Left forelimb (tissue), 1 donor: Measurements from ENCODE around the gene PTPRG.

Source experiments
- DNase-seq: peaks from one replicate; pipeline ENCODE4 v3.0.0-alpha.2; 2018; ENCODE audit warnings: low spot score

Gene PTPRG

GRCh38 chr3:61765157-61765876, 203.9 kb downstream of the PTPRG start:
- DNase-seq, result no peak

DNA sequence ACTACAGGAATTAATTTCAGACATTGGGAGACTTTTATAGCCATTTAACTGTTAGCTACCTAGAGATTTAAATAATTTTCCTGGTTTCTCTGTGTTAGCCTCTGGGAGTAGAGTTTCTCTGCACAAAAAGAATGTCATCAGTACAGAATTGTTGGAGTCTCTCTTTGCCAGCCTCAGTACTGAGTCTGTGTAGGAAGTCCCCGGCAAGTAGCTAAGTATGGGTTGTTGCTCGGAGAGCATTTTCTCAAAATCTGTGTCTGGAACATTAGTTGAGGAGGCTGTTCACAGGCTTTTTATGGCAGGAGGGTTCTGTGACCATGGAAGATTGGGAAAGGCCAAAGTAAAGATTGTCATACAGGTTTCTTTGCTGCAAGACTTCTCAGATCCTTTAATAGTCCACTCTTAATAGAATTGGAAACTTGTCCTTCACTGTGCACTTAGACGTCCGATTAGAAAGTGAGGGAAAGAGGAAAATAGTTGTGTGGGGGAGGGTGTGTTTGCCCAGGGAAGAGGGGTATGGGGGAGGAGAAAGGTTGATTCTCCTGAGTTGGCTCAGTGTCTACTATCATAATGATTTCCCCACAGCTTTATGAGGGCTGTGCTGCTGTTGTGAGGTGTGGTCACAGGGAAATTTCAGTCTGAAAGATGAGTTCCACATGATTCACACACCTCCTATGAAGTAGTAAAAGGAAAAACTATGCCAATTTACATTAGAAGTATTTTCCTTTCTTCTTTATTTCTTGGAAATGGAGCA, 207.1 kb downstream of the PTPRG start:
- no peak for DNase-seq

DNA sequence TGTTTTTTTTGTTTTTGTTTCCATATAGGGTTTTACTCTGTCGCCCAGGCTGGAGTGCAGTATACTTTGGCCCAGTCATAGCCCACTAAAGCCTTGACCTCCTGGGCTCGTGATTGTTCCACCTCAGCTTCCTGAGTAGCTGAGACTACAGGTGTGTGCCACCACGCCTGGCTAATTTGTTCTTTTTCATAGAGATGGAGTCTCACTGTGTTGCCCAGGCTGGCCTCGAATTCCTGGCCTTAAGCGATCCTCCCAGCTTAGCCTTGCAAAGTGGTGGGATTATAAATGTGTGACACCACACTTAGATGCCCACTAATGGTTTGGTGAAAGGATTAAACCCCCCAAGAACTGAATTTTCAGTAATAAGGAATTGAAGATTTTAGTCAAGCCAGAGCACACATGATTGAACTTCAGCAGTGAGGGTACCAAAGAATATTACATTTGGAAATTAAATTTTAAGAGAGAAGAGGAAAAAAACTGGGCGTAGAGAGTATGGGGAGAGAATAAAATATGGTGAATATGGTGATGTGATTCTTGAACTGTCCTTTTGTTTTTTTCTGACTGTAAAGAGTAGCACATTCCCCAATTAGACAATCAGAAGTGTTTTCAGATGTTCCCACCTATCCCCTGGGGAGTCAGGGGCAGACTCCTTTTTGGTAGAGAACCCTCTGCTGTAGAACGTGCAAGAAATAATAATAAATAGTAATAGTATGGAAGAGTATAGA, 208.1 kb downstream of the PTPRG start:
- no peak for DNase-seq

DNA sequence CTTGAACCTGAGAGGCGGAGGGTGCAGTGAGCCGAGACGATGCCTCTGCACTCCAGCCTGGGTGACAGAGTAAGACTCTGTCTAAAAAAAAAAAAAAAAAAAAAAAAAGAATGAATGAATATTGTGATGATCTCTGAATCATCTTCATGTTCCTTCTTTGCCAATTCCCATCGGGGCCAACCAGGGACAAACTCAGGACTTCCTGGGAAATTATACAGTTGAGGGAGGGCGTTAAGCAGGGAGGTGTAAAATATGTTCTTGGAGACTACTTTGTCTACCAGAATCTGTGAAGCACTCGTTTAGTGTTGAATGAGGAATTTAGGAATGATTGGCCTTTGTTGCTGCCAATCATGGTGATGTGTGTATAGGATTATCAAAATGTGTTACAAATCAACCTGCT, 210.6 kb downstream of the PTPRG start:
- DNase-seq, result no peak

GRCh38 chr3:61772456-61772855, 211.1 kb downstream of the PTPRG start:
- no peak for DNase-seq

DNA sequence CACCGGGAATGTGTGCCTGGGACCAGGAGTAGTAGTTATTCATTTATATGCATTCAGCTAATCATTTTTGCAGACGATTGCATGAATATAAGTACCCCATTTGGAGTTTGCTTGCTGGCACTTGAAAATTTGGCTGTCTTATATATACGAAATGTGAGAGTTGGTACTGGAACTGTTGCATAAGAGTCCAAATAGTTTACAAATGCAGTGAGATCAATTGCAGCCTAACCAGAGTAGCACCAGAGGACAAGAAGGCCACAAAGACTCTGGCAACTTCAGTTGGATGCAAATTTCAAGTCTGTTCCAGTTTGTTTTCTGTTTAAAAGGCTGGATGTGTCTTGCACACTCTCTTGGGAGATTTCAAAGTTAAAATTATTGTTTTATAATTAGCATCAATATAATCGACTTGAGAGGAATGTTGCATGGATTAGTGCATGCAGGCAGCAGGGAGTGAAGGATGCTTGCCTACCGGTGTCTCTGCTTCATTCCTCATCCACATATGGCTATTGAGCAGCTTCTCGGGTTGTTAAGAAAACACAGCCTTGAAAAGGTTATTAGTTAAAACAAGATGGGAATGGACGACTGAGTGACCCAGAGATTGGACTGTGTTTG, 213.0 kb downstream of the PTPRG start:
- DNase-seq, result no peak

DNA sequence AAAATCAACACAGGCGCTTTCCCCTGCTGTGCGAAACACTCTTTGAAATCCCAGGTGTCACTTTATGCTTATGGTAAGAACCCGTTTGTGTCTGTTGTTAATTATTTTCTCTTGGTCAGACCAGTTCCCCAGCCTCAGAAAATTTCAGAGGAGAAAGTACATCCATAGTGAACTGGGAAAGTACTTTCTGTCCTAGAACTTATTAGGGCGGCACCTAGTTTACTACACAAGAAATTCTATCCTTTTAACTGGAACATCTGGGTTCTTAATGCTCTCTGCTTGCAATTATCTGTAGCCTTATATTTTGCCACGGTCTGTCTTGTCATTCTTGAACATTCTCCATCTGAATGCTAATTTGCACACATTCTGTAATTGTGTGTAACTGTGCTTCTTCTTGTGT, 215.0 kb downstream of the PTPRG start:
- no peak for DNase-seq

GRCh38 chr3:61777483-61777882, 216.1 kb downstream of the PTPRG start:
- no peak for DNase-seq

DNA sequence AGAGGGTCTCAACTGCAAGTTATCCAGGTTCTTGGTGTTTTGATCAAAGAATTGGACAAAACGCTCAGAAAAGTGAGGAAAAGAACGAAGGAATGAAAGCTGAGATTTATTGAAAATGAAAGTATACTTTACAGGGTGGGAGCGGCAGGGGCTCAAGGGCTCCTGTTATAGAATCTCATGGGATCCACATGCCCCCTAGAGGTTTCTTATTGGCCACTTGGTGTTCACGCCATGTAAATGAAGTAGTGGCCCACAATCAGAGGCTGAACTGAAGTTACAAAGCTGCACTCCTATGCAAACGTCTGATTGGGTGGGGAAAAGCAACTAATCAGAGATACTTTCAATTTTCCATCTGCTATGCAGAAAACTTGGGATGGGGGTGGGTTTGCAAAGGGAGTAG, 216.7 kb downstream of the PTPRG start:
- DNase-seq, result no peak

DNA sequence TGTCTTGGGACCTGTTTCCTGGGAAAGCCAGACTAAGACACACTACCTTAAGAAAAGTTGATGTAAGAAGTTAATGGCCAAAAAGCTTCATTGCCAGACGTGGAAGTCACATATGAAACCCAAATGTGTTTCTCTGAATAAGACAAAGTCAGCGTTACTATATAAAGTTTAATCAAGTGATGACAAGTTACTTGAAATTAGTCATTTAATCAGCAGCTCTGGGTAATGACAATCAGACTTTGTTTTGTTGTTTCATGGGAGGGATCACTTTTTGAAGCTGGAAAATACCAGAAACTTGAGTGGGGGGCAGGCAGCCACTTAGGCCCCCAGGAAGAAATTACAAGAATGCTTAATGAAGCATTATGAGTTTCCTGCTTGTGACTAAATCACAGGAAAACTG, 218.6 kb downstream of the PTPRG start:
- no peak for DNase-seq

DNA sequence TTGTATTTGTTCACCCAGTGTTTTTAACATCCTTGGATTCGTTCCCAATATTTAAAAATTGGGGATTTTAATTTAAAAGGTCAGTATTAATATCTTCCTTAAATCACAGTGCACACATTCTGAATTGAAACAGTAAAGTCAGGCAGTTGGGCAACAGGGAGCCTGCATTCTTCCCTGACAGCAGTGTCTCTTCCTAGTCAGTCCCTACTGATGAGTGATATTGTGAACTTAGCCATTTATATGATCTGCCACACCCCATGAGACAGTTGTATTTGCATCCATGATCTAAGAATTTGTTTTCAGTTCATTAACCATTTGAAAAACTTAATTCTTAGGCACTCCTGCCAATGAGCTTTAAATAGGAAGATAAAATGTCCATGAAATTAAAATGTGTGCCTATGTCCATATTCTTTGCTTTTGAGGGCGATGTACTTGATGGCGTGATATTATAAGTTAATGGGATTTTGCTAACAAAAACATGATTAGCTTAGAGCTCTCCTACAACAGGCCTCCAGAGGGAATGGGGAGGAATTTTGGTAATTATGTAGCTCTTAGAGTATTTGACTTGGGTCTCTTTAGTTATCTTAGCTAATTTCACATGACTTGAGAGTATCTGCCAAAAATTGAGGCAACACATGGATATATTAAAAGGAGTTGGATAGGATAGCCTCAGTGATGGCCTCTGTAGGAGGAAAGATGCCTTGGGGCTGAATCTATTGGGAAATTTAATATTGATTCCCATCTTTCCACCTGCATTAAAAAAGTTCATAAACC, 219.3 kb downstream of the PTPRG start:
- no peak for DNase-seq

GRCh38 chr3:61783993-61784718, 222.8 kb downstream of the PTPRG start:
- DNase-seq, result no peak

DNA sequence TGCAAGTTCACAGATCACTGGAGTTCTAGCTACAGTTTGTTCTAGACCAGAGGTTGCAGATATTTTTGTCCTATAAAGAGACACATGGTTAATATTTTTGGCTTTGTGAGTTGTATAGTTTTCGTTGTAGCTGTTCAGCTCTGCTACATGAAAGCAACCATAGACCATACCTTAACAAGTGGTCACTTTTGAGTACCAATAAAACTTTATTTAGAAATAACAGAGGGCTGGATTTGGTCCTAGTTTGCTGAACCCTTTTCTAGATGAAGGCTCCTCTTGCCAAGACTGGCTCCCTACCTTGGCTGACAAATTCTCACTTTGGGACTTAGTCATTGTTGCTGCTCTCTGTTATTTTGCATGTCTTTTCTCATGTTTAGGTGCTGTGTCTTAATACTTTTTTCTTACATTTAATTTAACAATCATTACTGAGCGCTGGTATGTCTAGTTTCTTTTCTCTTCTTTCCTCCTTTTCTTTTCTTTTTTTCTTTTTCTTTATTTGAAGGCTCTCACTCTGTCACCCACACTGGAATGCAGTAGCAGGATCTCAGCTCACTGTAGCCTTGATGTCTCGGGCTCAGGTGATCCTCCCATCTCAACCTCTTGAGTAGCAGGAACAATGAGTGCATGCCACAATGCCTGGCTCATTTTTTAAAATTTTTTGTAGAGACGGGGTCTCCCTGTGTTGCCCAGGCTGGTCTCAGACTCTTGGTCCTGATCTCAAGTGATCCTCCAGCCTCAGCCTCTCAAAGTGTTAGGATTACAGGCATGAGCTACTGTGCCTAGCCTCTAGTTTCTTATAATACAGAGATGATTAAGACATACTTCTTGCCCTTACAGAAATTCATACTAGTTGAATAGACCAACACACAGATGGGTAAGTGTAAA, 227.5 kb downstream of the PTPRG start:
- no peak for DNase-seq

DNA sequence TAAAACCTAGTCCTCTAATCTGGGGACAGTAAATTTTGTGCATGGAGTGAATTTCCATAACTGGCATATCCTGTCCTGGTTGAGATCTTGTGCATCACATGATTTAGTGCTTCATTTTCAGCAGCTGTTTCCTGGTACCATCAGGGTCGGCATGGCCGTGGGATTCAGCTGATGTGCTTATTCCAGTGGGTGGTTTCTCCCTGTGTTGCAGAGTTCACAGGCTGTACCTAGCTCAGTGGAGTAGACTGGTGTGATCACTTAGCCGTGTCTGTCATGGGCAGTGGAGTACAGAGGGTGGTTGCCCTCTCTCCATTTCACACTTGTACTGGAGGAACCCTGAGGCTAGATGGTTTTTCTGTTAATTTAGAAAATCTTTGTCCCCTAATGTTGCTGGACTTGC, 228.5 kb downstream of the PTPRG start:
- no peak for DNase-seq

DNA sequence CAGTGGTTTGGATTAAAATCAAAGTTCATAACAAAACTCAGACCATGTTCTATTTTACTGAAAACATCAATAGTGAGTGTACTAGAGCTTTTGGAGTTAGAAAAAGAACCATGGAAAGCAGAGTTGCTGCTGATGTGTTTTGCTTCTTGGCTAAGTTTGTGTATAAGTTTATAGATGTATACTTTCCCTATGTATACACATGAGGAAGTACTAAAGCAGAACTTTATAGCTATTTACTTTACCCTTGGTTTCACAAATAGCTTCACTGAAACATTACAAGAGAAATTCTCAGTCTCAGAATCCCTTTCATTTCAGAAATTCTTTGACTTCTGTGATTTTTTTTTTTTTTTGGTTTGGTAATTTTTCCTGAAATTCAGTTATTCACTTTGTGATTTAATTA, 229.0 kb downstream of the PTPRG start:
- no peak for DNase-seq

GRCh38 chr3:61793056-61793455, 231.7 kb downstream of the PTPRG start:
- DNase-seq, result no peak

DNA sequence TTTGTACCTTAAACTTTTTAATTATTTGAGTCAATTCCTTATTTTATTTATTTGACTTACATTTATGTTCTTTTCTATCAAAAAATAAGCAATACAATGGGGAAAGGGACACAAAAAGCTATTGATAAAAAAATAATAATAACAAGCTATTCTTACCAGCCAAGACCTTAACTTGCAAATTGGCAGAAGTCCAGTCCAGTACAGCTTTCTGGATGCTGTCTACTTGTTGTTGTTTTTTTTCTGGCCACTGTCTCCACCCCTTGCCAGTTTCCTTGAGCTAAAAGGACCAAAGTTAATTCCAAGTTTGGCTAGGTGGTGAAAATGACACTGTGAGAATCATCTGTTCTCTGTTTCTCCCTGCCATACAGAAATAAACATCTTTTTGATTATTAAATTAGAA, 232.2 kb downstream of the PTPRG start:
- no peak for DNase-seq

GRCh38 chr3:61794341-61794740, 233.0 kb downstream of the PTPRG start:
- no peak for DNase-seq

- no peak for DNase-seq
Observed at GRCh38 chr3:61794961-61795360, 233.6 kb downstream of the PTPRG start.

DNA sequence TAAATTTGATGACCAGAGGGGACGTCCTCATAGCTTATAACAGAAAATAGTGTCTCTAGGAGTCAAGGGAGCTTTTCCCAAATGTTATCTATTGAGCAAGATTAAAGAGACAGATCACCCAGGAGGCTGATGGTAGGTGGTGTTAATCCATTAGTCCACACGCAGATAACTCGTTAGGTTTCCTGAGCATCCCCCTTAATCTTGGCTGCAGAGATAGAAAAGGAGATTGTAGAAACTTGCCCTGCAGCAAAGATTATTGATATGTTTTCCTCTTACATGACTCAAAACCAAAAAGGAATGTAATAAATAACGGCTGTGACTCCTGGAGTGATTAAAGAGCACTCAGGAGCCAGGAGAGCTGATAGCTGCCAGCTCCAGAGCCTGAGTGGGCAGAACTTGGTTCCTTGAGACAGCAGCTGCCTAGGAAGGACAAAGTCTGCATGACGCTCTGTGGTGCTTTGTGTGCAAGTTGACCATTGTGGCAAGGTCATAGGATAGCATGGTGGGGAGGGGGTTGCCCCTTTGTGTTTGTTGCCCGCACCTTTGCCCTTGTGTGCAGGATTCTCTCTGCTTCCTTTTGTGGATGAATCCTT, 234.8 kb downstream of the PTPRG start:
- no peak for DNase-seq
